GM10847 (cell line): Measurements from ENCODE around the gene MMP15.

ENCODE experiments used
- POLR2A ChIP-seq: IDR thresholded peaks from 2 replicates; pipeline ENCODE4 v1.6.1; 2011; ENCODE audit not compliant: insufficient read length; ENCODE audit errors: extremely low read depth

Gene MMP15

GRCh38 chr16:58046936-58047335 is 21.4 kb downstream of the MMP15 start:
- TF ChIP-seq POLR2A, result no peak

- no peak for TF ChIP-seq POLR2A
Observed at GRCh38 chr16:58047557-58048348, 22.2 kb downstream of the MMP15 start.

- TF ChIP-seq POLR2A, result no peak
Observed at GRCh38 chr16:58048494-58049231, 23.1 kb downstream of the MMP15 start.

DNA sequence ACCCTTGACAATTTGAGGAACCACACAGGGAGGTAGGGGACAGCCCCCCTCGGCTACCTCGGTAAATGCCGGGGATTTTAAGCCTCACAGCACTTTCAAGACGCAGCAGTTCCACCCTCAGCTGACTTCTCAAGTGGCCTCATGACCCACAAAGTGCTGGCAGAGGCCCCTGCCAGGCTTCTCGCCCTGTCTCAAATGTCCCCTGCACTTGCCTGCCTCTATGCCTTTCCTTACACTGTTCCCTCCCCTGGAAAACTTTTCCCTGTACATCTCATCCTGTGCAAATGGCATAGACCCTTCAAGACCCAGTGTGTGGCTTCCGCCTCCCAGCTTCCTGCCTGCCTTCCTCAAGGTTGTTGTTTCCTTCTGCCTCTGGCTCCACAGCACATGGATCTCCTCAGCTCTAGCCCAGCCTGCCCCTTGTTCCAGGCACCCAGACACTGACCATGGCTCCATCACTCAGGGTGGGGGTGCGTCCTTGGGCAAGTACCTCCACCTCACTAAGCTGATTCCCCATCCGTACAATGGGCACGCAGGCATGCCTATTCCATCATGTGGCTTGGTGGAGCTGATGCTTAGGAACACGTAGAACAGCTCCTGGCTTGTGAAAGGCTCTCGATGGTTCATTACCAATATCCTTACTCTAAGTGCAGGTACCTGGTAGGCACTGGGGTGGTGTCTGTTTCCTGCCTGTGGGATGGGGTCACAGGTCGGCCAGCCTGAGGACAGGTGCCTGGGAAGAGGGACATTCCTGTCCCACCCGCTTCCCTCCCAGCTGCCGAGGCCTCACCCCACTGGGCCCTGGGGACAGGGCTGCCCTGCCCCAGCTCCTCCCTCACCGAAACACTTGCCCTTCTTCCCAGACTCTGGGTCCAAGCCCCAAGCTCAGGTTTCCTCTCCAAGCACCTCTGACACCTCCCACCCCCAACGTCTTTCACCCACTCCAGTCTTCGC is 24.0 kb downstream of the MMP15 start:
- TF ChIP-seq POLR2A, result no peak

DNA sequence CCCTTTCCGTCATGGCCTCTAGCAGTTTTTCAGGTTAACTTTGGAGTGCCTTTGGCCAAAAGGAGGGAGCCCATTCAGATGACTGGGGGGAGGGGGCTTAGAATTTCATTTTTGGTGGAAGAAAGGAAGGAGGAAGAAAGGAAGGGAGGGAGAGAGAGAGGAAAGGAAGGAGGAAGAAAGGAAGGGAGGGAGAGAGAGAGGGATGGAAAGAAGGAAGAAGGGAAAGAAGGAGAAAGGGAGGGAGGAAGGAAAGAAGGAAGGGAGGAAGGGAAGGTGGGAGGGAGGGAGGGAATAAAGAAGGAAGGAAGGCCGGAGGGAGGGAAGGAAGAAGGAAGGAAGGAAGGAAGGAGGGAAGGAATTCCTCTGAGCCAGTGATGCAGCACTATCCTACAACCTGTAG is 25.7 kb downstream of the MMP15 start:
- no peak for TF ChIP-seq POLR2A

DNA sequence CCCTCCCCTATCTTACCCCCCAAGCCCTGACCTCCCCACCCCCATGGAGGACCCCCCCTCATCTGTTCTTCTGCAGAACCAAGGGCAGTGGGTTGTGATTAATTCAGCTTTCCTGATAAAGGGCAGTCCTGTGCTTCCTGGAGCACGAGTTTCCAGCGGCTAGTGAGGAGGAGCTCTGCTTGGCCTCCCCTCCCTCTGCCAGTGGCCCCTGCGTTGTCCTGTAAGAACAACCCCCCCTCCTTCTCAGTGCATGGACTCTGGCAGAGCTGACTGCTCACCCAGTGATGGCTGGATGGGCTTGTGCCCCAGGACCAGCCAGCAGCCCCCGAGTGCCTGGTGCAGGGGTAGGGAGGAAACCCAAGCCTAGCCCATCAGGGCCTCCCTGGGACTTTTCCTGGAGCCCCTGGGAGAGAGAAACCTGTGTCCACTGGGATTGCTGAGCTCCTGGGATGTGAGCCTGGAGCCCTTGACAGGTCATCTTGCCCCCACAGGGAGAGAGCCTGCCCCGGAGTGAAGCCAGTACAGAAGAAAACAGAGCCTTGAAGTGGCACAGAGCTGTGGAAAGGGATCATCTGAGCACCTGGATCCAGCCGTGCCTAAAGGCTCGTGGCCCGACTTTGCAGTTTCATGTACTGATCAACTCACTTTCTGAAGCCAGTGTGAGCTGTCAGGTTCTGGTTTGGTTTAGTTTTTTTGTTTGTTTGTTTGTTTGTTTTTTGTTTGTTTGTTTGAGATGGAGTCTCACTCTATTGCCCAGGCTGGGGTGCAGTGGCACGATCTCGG is 26.5 kb downstream of the MMP15 start:
- TF ChIP-seq POLR2A, result no peak

DNA sequence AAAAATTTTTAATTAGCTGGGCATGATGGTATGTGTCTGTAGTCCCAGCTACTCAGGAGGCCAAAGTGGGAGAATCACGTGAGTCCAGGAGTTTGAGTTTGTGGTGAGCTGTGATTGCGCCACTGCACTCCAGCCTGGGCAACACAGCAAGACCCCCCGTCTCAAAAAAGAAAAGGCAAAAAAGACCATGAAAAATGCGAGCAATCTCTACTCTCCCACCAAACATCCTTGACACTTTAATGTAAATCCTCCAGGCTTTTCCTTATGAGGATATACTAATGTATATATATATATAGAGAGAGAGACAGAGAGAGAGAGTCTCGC is 28.1 kb downstream of the MMP15 start:
- no peak for TF ChIP-seq POLR2A

GRCh38 chr16:58054289-58054688 is 28.7 kb downstream of the MMP15 start:
- TF ChIP-seq POLR2A, result no peak

DNA sequence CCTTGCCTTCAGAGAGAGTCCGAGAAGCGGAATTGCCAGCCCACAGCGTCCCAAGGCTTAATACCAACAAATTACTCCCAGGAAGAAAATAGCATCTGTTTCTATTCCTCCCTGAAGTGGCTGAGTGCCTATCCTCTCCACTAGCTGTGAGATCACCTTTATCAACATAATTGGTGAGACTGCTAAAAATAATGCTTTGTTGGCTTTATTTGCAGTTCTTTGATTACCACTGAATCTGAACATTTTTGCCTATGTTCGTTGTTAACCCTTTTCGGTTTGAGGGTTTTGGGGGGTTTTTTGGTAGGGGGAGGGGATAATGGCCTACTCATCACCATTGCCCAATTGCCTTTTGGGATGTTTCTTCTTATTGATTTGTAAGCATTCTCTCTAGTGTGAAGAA is 31.0 kb downstream of the MMP15 start:
- TF ChIP-seq POLR2A, result no peak

DNA sequence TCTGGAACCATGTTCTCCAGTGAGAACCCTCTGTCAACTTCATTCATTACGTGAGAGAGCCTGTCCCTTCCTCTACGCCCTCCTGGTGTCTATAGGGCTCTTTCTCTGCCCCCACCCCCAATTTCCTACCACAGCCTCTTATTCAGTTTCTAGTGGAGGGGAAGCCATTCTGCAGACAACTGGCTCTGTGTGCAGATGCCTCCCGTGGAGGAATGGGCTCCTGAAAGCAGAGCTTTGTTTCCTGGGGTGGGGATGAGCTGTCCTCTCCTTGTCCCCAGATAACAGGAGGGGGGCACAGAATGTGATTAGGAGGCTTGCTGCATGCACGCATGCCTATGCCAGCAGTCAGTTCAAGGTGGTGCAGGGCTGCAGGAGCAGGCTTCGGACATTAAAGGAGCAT is 31.6 kb downstream of the MMP15 start:
- TF ChIP-seq POLR2A, result no peak

GRCh38 chr16:58057784-58058183 is 32.2 kb downstream of the MMP15 start:
- no peak for TF ChIP-seq POLR2A

DNA sequence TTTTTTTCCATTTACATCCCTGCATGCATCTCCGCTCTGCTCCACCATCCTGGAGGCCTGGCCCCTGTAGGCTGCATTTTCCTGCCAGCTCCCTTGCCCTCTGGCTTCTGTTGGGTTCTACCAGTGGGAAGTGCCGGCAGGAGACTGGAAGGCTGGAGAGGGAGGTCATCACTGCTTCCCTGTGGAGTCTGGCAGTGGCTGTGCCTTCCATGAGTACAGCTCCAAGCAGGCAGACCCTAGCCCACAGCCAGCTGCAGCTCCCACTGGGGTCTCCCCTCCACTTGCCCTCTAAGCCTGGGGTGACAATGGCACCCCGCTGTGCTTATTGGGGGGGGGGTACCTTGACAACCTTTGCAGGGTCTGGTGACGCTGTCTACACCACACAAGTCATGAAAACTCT is 37.3 kb downstream of the MMP15 start:
- TF ChIP-seq POLR2A, result no peak

- no peak for TF ChIP-seq POLR2A
Observed at GRCh38 chr16:58063377-58064076, 38.0 kb downstream of the MMP15 start.

DNA sequence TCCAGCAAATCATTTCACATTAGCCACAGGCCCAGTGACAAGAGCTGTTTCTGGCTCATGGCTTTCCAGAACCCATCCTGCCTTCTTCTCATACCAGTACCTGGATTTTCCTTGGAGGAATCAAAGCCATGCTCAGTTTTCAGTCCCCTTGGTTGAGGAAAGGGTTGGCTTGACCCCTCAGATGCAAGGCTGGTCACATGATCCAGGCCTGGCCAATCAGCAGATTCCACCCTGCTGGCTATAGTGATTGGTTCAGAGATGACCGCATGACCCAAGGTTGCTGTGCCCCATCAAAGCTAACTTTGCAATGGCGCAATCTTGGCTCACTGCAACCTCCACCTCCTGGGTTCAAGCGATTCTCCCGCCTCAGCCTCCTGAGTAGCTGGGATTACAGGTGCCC is 45.0 kb downstream of the MMP15 start:
- TF ChIP-seq POLR2A, result no peak

DNA sequence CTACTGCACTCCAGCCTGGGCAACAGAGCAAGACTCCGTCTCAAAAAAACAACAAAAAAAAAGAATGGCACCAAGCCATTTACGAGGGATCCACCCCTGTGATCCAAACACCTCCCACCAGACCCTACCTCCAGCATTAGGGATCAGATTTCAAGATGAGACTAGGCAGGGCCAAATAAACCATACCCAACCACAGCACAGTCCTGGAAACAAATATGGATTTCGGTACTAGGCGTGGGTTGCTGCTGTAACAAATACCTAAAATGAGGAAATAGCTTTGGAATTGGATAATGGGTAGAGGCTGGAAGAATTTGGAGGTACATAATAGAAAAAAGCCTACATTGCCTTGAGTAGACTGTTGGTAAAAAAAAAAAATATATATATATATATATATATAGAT is 49.1 kb downstream of the MMP15 start:
- TF ChIP-seq POLR2A, result no peak

DNA sequence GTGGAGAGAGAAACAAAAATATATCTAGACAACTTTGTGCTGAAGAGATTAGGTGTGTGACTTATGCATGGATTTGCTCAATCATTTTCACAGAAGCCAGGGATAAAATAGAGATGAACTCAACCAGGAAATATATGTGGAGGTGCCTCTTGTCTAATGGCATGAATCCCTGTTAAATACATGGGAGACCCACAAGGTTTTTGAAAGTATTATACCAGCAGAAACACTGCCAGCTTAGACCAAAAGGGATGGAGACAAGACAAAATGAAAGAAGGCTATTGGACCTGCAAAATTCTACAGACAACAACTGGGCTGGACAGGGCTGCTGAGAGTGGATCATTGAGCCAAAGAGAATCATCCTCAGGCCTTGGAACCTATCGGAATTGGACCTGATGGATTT is 51.0 kb downstream of the MMP15 start:
- no peak for TF ChIP-seq POLR2A
